ENCODE results near the gene TARS2.

Gene TARS2

GRCh38 chr1:150513351-150513791, 26.2 kb downstream of the TARS2 start:
- no peak for TF ChIP-seq CTCF (IDR thresholded peaks at IDR 0.05)
- intact Hi-C loops (cut with DNase I; ENCODE audit: low total_unique reads) = no loop called here
- no peaks in the 10 kb centered on the region for H3K27me3 ChIP-seq
- H3K27ac ChIP-seq = no peak overlapping the region
- no peak for DNase-seq
- peaks cover 0 to 23% (median 8%) of the 10 kb centered on the region in 3 donors for H3K36me3 ChIP-seq
- no peak overlapping the region for H3K4me3 ChIP-seq
- peaks cover 5 to 26% (median 13%) of the 10 kb centered on the region in 4 donors for H3K4me1 ChIP-seq
- no peaks in the 10 kb centered on the region for H3K9me3 ChIP-seq

- TF ChIP-seq CTCF (IDR thresholded peaks at IDR 0.05) = no peak
- Histone ChIP-seq H3K27ac (no peak overlapping the region), H3K9me3 (no peaks in the 10 kb centered on the region), H3K4me1 (peaks cover 5 to 19% (median 10%) of the 10 kb centered on the region in 4 donors), H3K4me3 (no peak overlapping the region), H3K36me3 (peaks cover 0 to 23% (median 8%) of the 10 kb centered on the region in 3 donors), H3K27me3 (no peaks in the 10 kb centered on the region)
- DNase-seq = no peak
- intact Hi-C loops (cut with DNase I; ENCODE audit: low total_unique reads) = no loop called here
Observed at GRCh38 chr1:150514260-150514659, 27.0 kb downstream of the TARS2 start.

- Histone ChIP-seq H3K27me3 (no peaks in the 10 kb centered on the region), H3K4me1 (peaks cover 5 to 19% (median 10%) of the 10 kb centered on the region in 4 donors), H3K4me3 (peak overlapping the region; percentile 61 to 78), H3K36me3 (peaks cover 0 to 23% (median 8%) of the 10 kb centered on the region in 3 donors), H3K9me3 (no peaks in the 10 kb centered on the region), H3K27ac (peak overlapping the region; percentile 74 to 75)
- no peak for DNase-seq
- no peak for TF ChIP-seq CTCF (IDR thresholded peaks at IDR 0.05)
- intact Hi-C loops (cut with DNase I; ENCODE audit: low total_unique reads) = no loop called here
Observed at GRCh38 chr1:150514913-150515327, 27.7 kb downstream of the TARS2 start.

- H3K27me3 ChIP-seq = no peaks in the 10 kb centered on the region
- peak within 1 kb of the TSS; percentile 61 to 78 for H3K4me3 ChIP-seq
- peaks cover 5 to 19% (median 10%) of the 10 kb centered on the region in 4 donors for H3K4me1 ChIP-seq
- peak; percentile 95 to 98 for DNase-seq
- peak within 1 kb of the TSS; percentile 74 to 75 for H3K27ac ChIP-seq
- peak in 1 of 2 experiments; percentile 22 for TF ChIP-seq CTCF (IDR thresholded peaks at IDR 0.05)
- intact Hi-C loops (cut with DNase I; ENCODE audit: low total_unique reads) = no loop called here
- no peaks in the 10 kb centered on the region for H3K9me3 ChIP-seq
- peaks cover 0 to 23% (median 8%) of the 10 kb centered on the region in 3 donors for H3K36me3 ChIP-seq
Observed at GRCh38 chr1:150515328-150516049, 28.3 kb downstream of the TARS2 start, which contains the start of gene FALEC. Gene FALEC (plus strand): TSS chr1:150515752.

- Histone ChIP-seq H3K4me3 (peak overlapping the region; percentile 61 to 78), H3K36me3 (peaks cover 0 to 17% (median 8%) of the 10 kb centered on the region in 3 donors), H3K9me3 (no peaks in the 10 kb centered on the region), H3K4me1 (peaks cover 5 to 19% (median 10%) of the 10 kb centered on the region in 4 donors), H3K27me3 (no peaks in the 10 kb centered on the region), H3K27ac (peak overlapping the region; percentile 74 to 75)
- intact Hi-C loops (cut with DNase I; ENCODE audit: low total_unique reads) = no loop called here
- no peak for DNase-seq
- TF ChIP-seq CTCF (IDR thresholded peaks at IDR 0.05) = no peak
Observed at GRCh38 chr1:150516050-150516591, 28.9 kb downstream of the TARS2 start.
